Stimulated activated CD8-positive, alpha-beta memory T cell treated with anti-CD3 and anti-CD28 coated beads, Interleukin-4, amount 100 ng/mL, for 4 hours (primary cell): ENCODE measurements around the gene TRABD2A.
"Not testable (repeated sequence)": the region's sequence is repeated elsewhere in the genome, so short reads cannot be mapped to it uniquely, and the experiment has no call there.

Experiments used
- DNase-seq, 2 donors: peaks; one replicate each; pipeline ENCODE4 v3.0.0-alpha.2; 2020; ENCODE audit warnings: low read depth in 2 of 2, low spot score in 1 of 2

TRABD2A gene

GRCh38 chr2:84880395-84880644, 564 bp downstream of the TRABD2A start:
- DNase-seq, result no peak

- DNase-seq, result no peak
Observed at GRCh38 chr2:84879584-84880394, 1.1 kb downstream of the TRABD2A start.

GRCh38 chr2:84878896-84879583, 1.8 kb downstream of the TRABD2A start:
- no peak for DNase-seq

- no peak for DNase-seq
Observed at GRCh38 chr2:84878459-84878858, 2.4 kb downstream of the TRABD2A start.

- DNase-seq, result no peak
Observed at GRCh38 chr2:84876369-84876768, 4.5 kb downstream of the TRABD2A start.

GRCh38 chr2:84875619-84876018, 5.3 kb downstream of the TRABD2A start:
- DNase-seq, result not testable (repeated sequence)

- DNase-seq, result no peak
Observed at GRCh38 chr2:84875213-84875560, 5.7 kb downstream of the TRABD2A start.

GRCh38 chr2:84874381-84875212, 6.3 kb downstream of the TRABD2A start:
- no peak for DNase-seq

GRCh38 chr2:84873350-84873749, 7.5 kb downstream of the TRABD2A start:
- DNase-seq, result no peak

- DNase-seq, result not testable (repeated sequence)
Observed at GRCh38 chr2:84872691-84873090, 8.2 kb downstream of the TRABD2A start.

- no peak for DNase-seq
Observed at GRCh38 chr2:84870306-84870705, 10.6 kb downstream of the TRABD2A start.

- DNase-seq, result not testable (repeated sequence)
Observed at GRCh38 chr2:84868327-84868726, 12.6 kb downstream of the TRABD2A start.

- no peak for DNase-seq
Observed at GRCh38 chr2:84866122-84866521, 14.8 kb downstream of the TRABD2A start.

GRCh38 chr2:84865181-84865783, 15.6 kb downstream of the TRABD2A start:
- no peak for DNase-seq

GRCh38 chr2:84862006-84862405, 18.9 kb downstream of the TRABD2A start:
- no peak for DNase-seq

GRCh38 chr2:84861539-84861938, 19.3 kb downstream of the TRABD2A start:
- no peak for DNase-seq

GRCh38 chr2:84858937-84859336, 21.9 kb downstream of the TRABD2A start:
- no peak for DNase-seq

GRCh38 chr2:84858123-84858522, 22.8 kb downstream of the TRABD2A start:
- no peak for DNase-seq

- no peak for DNase-seq
Observed at GRCh38 chr2:84857566-84857965, 23.3 kb downstream of the TRABD2A start.

GRCh38 chr2:84856787-84857186, 24.1 kb downstream of the TRABD2A start:
- DNase-seq, result no peak

GRCh38 chr2:84855731-84856130, 25.2 kb downstream of the TRABD2A start:
- no peak for DNase-seq

- no peak for DNase-seq
Observed at GRCh38 chr2:84854850-84855249, 26.0 kb downstream of the TRABD2A start.
